ENCODE results near the gene DAB2IP.
A peak's percentile ranks its signal among the peaks of the same experiment; 100 is the strongest.

DAB2IP gene

GRCh38 chr9:121767171-121767769, 115.8 kb downstream of the DAB2IP start:
- DNase-seq: no peak

- DNase-seq: no peak
These were observed 117.1 kb downstream of the DAB2IP start for GRCh38 chr9:121768416-121769015.

DNA sequence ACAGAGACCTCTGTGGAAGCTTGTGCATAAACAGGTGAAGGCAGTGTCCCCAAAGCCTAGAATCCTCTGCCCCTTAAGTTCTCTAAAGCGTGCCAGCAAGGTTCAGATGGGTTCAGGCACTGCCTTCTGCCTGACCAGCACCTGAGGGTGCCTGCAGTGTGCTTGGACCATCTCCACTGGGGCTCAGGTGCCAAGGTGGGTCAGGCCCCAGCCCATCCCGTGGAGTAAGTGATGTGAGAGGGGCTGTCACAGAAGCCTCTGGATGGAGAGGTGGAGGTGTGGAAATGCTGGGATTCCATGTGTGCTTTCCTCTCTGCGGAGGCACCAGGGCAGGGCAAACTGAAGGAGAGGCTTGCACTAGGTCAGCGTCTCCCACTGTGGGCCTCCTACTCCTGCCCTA, 118.5 kb downstream of the DAB2IP start:
- no peak for DNase-seq

DNA sequence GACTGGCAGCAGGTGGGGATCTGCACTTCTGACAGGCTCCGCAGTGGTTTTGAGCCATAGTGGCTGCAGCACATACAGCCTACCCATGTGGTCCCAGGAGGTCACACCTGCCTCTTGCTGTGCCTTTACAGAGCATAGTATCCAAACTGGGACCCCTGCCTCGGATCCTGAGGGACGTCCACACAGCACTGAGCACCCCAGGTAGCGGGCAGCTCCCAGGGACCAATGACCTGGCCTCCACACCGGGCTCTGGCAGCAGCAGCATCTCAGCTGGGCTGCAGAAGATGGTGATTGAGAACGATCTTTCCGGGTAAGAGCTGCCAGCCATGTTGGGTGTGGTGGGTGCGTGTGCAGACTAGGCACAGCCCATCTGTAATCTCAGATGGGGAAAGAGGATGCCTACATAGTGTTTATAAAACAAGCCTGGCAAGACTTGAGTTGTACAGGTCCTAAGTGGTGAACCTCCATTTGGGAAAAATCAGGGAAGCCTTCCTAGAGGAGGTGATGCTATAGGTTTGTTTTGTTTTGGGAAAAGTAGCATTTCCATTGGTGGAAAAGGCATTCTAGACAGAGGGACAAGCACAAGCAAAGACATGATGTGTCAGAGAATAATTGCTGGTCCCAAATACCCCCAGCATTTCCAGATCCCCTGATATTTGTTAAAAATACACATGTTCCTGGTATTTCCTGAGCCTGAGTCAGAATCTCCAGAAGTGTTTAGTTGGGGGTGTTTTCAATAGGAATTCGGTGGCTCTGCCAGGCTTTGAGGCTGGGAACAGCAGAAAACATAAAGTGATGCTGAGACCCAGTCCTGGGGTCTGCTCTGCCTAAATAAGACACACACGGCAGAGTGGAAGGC, 119.2 kb downstream of the DAB2IP start:
- peak; percentile 45 for DNase-seq

DNA sequence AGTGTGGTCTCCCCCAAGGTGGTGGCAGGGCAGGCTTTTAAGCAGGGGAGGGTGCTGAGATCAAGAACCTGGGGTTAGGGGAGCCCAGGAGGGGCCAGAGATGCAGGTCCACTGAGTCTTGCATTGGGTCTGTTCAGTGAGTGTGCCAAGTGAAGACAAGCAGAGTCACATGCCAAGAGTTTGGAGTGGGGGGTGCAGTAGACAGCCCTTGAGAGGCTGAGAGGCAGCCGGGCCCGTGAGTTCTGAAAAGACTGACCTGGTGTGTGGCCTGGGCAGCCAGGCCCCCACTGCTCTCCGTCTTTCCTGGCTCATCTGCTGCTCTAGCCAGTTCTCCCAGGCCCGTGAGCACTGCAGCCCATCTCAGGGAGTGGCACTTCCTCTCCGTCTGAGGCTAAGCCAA, 120.0 kb downstream of the DAB2IP start:
- DNase-seq: no peak

- DNase-seq: no peak
These were observed 120.6 kb downstream of the DAB2IP start for GRCh38 chr9:121771851-121772599.

- DNase-seq: no peak
These were observed 121.3 kb downstream of the DAB2IP start for GRCh38 chr9:121772600-121773285.

DNA sequence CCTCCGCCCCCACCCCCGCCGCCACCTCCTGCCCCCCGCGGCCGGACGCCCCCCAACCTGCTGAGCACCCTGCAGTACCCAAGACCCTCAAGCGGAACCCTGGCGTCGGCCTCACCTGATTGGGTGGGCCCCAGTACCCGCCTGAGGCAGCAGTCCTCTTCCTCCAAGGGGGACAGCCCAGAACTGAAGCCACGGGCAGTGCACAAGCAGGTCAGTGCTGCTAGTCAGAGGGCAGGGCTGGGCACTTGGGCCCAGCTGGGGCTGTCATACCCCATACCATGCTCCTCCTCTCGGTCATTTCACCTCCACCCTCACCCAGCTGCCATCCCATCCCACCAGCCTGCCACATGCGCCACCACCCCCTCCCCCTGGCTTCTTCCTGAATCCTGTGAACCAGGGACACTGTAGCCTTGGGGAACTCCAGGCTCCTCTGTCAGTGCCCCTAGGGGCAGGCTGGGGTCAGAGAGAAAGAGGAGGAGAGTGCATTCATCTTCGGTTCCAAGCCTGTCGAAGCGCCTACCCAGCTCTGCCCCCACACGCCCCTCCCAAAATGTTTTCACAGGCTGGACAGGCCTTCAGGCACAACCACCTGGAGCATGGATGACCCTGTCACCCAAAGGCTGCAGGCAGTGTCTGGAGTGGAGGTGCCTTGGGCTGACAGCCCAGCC, 122.0 kb downstream of the DAB2IP start:
- DNase-seq: no peak

GRCh38 chr9:121773954-121774714, 122.7 kb downstream of the DAB2IP start:
- DNase-seq: no peak

GRCh38 chr9:121774715-121775613, 123.5 kb downstream of the DAB2IP start:
- no peak for DNase-seq

DNA sequence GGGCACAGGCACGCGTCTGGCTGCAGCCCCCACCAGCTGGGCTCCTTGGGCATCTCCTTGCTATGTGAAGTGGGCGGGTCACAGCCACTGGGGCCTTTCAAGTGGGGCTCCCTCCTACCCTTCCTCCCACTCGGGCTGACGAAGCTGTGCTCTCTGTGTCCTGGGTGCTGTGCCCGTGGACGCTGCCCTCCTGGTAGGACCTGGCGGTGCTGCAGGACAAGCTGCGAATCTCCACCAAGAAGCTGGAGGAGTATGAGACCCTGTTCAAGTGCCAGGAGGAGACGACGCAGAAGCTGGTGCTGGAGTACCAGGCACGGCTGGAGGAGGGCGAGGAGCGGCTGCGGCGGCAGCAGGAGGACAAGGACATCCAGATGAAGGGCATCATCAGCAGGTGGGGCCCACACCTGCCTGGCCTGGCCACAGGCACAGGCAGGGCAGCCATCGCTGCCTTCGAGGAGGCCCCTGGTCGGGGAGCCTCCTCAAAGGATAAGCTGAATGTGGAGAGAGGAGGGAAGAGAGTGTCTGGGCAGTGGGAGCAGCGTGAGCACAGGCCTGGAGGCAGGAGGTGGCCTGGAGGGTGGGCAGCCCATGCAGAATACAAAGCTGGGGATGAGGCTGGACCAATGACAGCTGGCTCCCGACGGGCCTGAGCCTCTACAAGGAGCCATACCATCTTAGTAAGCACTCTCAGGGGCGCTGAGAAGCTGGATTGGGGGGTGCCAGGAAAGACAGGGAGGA, 124.7 kb downstream of the DAB2IP start:
- DNase-seq: no peak

GRCh38 chr9:121776739-121777637, 125.6 kb downstream of the DAB2IP start:
- no peak for DNase-seq

GRCh38 chr9:121778252-121779225, 127.1 kb downstream of the DAB2IP start:
- DNase-seq: peak; percentile 32

GRCh38 chr9:121779381-121780117, 128.1 kb downstream of the DAB2IP start:
- no peak for DNase-seq

GRCh38 chr9:121780177-121781040, 129.0 kb downstream of the DAB2IP start:
- DNase-seq: no peak
